GM12878 (cell line): ENCODE results near the gene SEMA4D. TPM values are rescaled to one million over a fixed set of nuclear protein-coding genes. Genes with fewer than 3 reads are reported as not detected.
A peak's percentile ranks its signal among the peaks of the same experiment; 100 is the strongest.

Experiments
- ATAC-seq: fragments of 200-7000 bp; cut with Tn5 transposase; 3 replicates; pipeline ENCODE4 v1.9.1; 2020; ENCODE audit warnings: mild to moderate bottlenecking, moderate library complexity
- BruUV-seq: library from RNA; stranded (reverse); fragments of 400-500 nt; replicated peaks from 2 replicates; lab custom pipeline; 2021; lab: Mats Ljungman, UMichigan
- CTCF ChIA-PET: fragments of 300-600 bp; sonication (Branson Sonifier 250); formaldehyde crosslinking; extraction: SDS; loops from one replicate; lab custom pipeline; 2021; ENCODE audit warnings: inconsistent platforms; lab: Yijun Ruan, JAX
- POLR2A ChIA-PET: fragments of 350-600 bp; formaldehyde crosslinking; extraction: SDS; loops from one replicate; lab custom pipeline; 2021; ENCODE audit warnings: inconsistent platforms; lab: Charles Lee
- RAD21 ChIA-PET: fragments of 300-600 bp; sonication (Branson Sonifier 250); formaldehyde crosslinking; loops from one replicate; lab custom pipeline; 2023; ENCODE audit warnings: antibody characterized with exemption; ENCODE audit not compliant: unreplicated experiment; lab: Charles Lee
- SMC1A ChIA-PET: fragments of 300-600 bp; sonication (Branson Sonifier 250); formaldehyde crosslinking; loops from one replicate; lab custom pipeline; 2023; ENCODE audit not compliant: unreplicated experiment, uncharacterized antibody; lab: Charles Lee
- DNase-seq: peaks from one replicate; pipeline ENCODE4 v3.0.0-alpha.2; 2011; ENCODE audit warnings: low read depth, low spot score
- FAIRE-seq: peaks from 3 replicates; lab custom pipeline; 2011; peaks lifted over from hg19 to GRCh38; lab: Jason Lieb, UNC
- H2AFZ ChIP-seq: 2 replicates; pipeline ENCODE4 v1.6.0; 2011; ENCODE audit warnings: low read depth, low read length, control low read depth; ENCODE audit not compliant: control insufficient read depth
- H3K27ac ChIP-seq: 2 replicates; pipeline ENCODE4 v1.5.1; 2011; ENCODE audit warnings: control low read depth; ENCODE audit not compliant: control insufficient read depth, insufficient read depth
- H3K27me3 ChIP-seq, 2 experiments: replicated peaks in 1 of 2; 2 replicates each; pipeline versions ENCODE4 v1.6.0 to v1.6.1; 2011; ENCODE audit warnings: low read length in 1 of 2; ENCODE audit not compliant: control insufficient read depth in 2 of 2, insufficient read depth in 2 of 2
- H3K36me3 ChIP-seq, 2 experiments: 2 replicates each; pipeline ENCODE4 v1.5.1; 2011; ENCODE audit warnings: low read length in 1 of 2; ENCODE audit not compliant: control insufficient read depth in 2 of 2, insufficient read depth in 2 of 2
- H3K4me1 ChIP-seq: 2 replicates; pipeline ENCODE4 v1.6.1; 2011; ENCODE audit warnings: mild to moderate bottlenecking, low read length, moderate library complexity, mixed read lengths; ENCODE audit not compliant: control insufficient read depth, insufficient read depth
- H3K4me2 ChIP-seq: 2 replicates; pipeline ENCODE4 v1.6.0; 2011; ENCODE audit warnings: control low read depth; ENCODE audit not compliant: control insufficient read depth, insufficient read depth
- H3K4me3 ChIP-seq: fragments of 200-600 bp; sonication (generic); 2 replicates; pipeline ENCODE4 v1.5.1; 2016
- H3K79me2 ChIP-seq: 2 replicates; pipeline ENCODE4 v1.6.0; 2011; ENCODE audit warnings: low read length; ENCODE audit not compliant: control insufficient read depth, insufficient read depth
- H3K9ac ChIP-seq: 2 replicates; pipeline ENCODE4 v1.8.0; 2011; ENCODE audit warnings: low read length, control low read depth, mixed read lengths; ENCODE audit not compliant: control insufficient read depth, insufficient read depth
- H3K9me3 ChIP-seq: replicated peaks from 3 replicates; pipeline ENCODE4 v1.5.1; 2011; ENCODE audit warnings: mild to moderate bottlenecking, low read length; ENCODE audit not compliant: control insufficient read depth, insufficient read depth
- H4K20me1 ChIP-seq: 2 replicates; pipeline ENCODE4 v1.6.0; 2011; ENCODE audit not compliant: control insufficient read depth, insufficient read depth
- ATF7 ChIP-seq: fragments of 450-650 bp; IDR thresholded peaks from 2 replicates; pipeline ENCODE4 v1.6.1; 2016; ENCODE audit warnings: low read depth, mild to moderate bottlenecking
- CBFB ChIP-seq: IDR thresholded peaks from 2 replicates; pipeline ENCODE4 v1.6.1; 2016; ENCODE audit warnings: antibody characterized with exemption, low read depth
- CHD2 ChIP-seq: IDR thresholded peaks from 2 replicates; pipeline ENCODE4 v1.6.1; 2011; ENCODE audit warnings: low read depth, low read length, improper control_type of control experiment, borderline replicate concordance
- E2F8 ChIP-seq: fragments of 450-650 bp; IDR thresholded peaks from 2 replicates; pipeline ENCODE4 v1.6.1; 2018; ENCODE audit warnings: mild to moderate bottlenecking, low read depth, moderate library complexity; ENCODE audit not compliant: partially characterized antibody
- ETV6 ChIP-seq, 2 experiments: fragments of 450-650 bp in 1 of 2; IDR thresholded peaks in 1 of 2; conservative IDR thresholded peaks in 1 of 2; 2 replicates each; pipeline ENCODE4 v1.6.1; 2014; ENCODE audit warnings: antibody characterized with exemption in 1 of 2, borderline replicate concordance in 1 of 2, low read depth in 1 of 2, mild to moderate bottlenecking in 1 of 2, moderate library complexity in 1 of 2
- FOXK2 ChIP-seq: fragments of 450-650 bp; IDR thresholded peaks from 2 replicates; pipeline ENCODE4 v1.6.1; 2017; ENCODE audit warnings: mild to moderate bottlenecking, moderate library complexity
- HCFC1 ChIP-seq: fragments of 150-350 bp; IDR thresholded peaks from 2 replicates; pipeline ENCODE4 v1.6.1; 2014; ENCODE audit warnings: low read length
- HDAC2 ChIP-seq: fragments of 200-600 bp; sonication (generic); IDR thresholded peaks from 2 replicates; pipeline ENCODE4 v1.6.1; 2017
- IKZF2 ChIP-seq, 2 experiments: fragments of 450-650 bp; IDR thresholded peaks; 2 replicates each; pipeline ENCODE4 v1.6.1; 2017; ENCODE audit warnings: mild to moderate bottlenecking in 2 of 2, moderate library complexity in 2 of 2
- IRF4 ChIP-seq: IDR thresholded peaks from 2 replicates; pipeline ENCODE4 v1.6.1; 2011; ENCODE audit warnings: low read depth, low read length
- MTA3 ChIP-seq: IDR thresholded peaks from 2 replicates; pipeline ENCODE4 v1.6.1; 2012; ENCODE audit warnings: low read length, inconsistent platforms, borderline replicate concordance
- NFYA ChIP-seq: IDR thresholded peaks from 2 replicates; pipeline ENCODE4 v1.6.1; 2011; ENCODE audit warnings: low read depth, mild to moderate bottlenecking, low read length, improper control_type of control experiment, borderline replicate concordance
- PAX5 ChIP-seq: IDR thresholded peaks from 2 replicates; pipeline ENCODE4 v1.6.1; 2011; ENCODE audit warnings: low read depth, low read length, borderline replicate concordance
- PML ChIP-seq: IDR thresholded peaks from 2 replicates; pipeline ENCODE4 v1.6.1; 2012; ENCODE audit warnings: low read length, inconsistent platforms
- POLR2A ChIP-seq: IDR thresholded peaks from 2 replicates; pipeline ENCODE4 v1.6.1; 2011; ENCODE audit warnings: low read depth, mild to moderate bottlenecking, low read length
- RAD21 ChIP-seq: IDR thresholded peaks from 2 replicates; pipeline ENCODE4 v1.6.1; 2011; ENCODE audit warnings: mild to moderate bottlenecking, low read depth, low read length, moderate library complexity; ENCODE audit not compliant: insufficient read depth
- RCOR1 ChIP-seq: conservative IDR thresholded peaks from 2 replicates; pipeline ENCODE4 v1.6.1; 2012; ENCODE audit warnings: low read depth, low read length, improper control_type of control experiment
- SIX5 ChIP-seq: IDR thresholded peaks from 2 replicates; pipeline ENCODE4 v1.6.1; 2011; ENCODE audit warnings: mild to moderate bottlenecking, low read depth, low read length, moderate library complexity; ENCODE audit not compliant: severe bottlenecking
- SKIL ChIP-seq: fragments of 450-650 bp; IDR thresholded peaks from 2 replicates; pipeline ENCODE4 v1.6.1; 2017; ENCODE audit warnings: mild to moderate bottlenecking, low read depth, inconsistent platforms; ENCODE audit not compliant: poor library complexity, severe bottlenecking
- SREBF2 ChIP-seq: IDR thresholded peaks from 2 replicates; pipeline ENCODE4 v1.6.1; 2012; ENCODE audit warnings: mild to moderate bottlenecking, low read length
- ZNF207 ChIP-seq: fragments of 450-650 bp; IDR thresholded peaks from 2 replicates; pipeline ENCODE4 v1.6.1; 2014; ENCODE audit warnings: antibody characterized with exemption, mild to moderate bottlenecking, borderline replicate concordance
- ZNF217 ChIP-seq: fragments of 450-650 bp; IDR thresholded peaks from 2 replicates; pipeline ENCODE4 v1.6.1; 2017; ENCODE audit warnings: antibody characterized with exemption, mild to moderate bottlenecking
- ZNF274 ChIP-seq: IDR thresholded peaks from one replicate; pipeline ENCODE4 v1.8.0; 2011; ENCODE audit not compliant: insufficient read length, insufficient read depth
- WGBS: methylation state at CpG from one replicate; pipeline ENCODE4 v1.1.6; 2016; ENCODE audit warnings: low lambda C conversion rate; ENCODE audit not compliant: insufficient replicate concordance, insufficient coverage; ENCODE audit errors: missing lambda C conversion rate; 5-methylcytosine and 5-hydroxymethylcytosine counted together
- in situ Hi-C: fragments of 300-500 bp; cut with MboI; formaldehyde crosslinking; loops from 9 replicates; pipeline ENCODE4 v1.14.3; 2018; ENCODE audit warnings: mixed read lengths
- intact Hi-C: fragments of 100-400 bp; cut with micrococcal nuclease; formaldehyde crosslinking; loops from one replicate; pipeline ENCODE4 v1.14.2; 2022; ENCODE audit not compliant: unreplicated experiment
- polyA plus RNA-seq, 11 experiments: library from polyadenylated mRNA; depleted of rRNA in 4 of 11; unstranded in 6 of 11; stranded (reverse) in 5 of 11; fragments of >200 nt; fragmentation: Nextera tagmentation in 4 of 11; fragmentation: Illumina TruSeq in 1 of 11; extraction: Ambion mirVana in 4 of 11; extraction: Trizol in 1 of 11; gene quantifications; 1 replicate in 1 of 11; 2 replicates in 10 of 11; pipeline versions ENCODE4 v1.2.1 to v1.2.3, GENCODE V29; 2011 to 2016; ENCODE audit warnings: inconsistent platforms in 2 of 11, missing spikeins in 2 of 11, low read depth in 1 of 11
- total RNA-seq, 4 experiments: library from RNA; depleted of rRNA in 3 of 4; stranded (reverse); fragments of >200 nt in 3 of 4; fragmentation: Illumina TruSeq in 1 of 4; extraction: Trizol in 1 of 4; gene quantifications; 2 replicates each; pipeline versions ENCODE4 v1.2.1 to v1.2.3, GENCODE V29; 2013 to 2021

SEMA4D gene
- total and polyA plus RNA-seq, 10 of the 15 experiments (the other 5 are each of a cell fraction or from before 2014, with no cell fraction given), result 15.1 to 136 (median 39.6) TPM

- TF ChIP-seq POLR2A (0 out of 2 replicates have a peak, but pooled peaks have one; percentile 6), SKIL (no peak), NFYA (no peak), ATF7 (no peak), SREBF2 (no peak), ZNF207 (no peak), ETV6 (conservative IDR thresholded peaks at IDR 0.05 in 1 of 2, IDR thresholded peaks at IDR 0.05 in 1 of 2; ENCODE audit: borderline replicate concordance in 1 of 2, low read depth in 1 of 2) (no peak), ZNF217 (no peak), IKZF2 (IDR thresholded peaks at IDR 0.05) (no peak), ZNF274 (no peak), MTA3 (no peak), CBFB (no peak)
These were observed 20.5 kb downstream of the SEMA4D start (continued) for GRCh38 chr9:89477384-89477783.

GRCh38 chr9:89476546-89476945, 21.4 kb downstream of the SEMA4D start:
- ChIA-PET CTCF (interaction anchor here (1.0 kb wide), 1 partner anchor 72 kb away, joined by 4 read pairs; no protein-coding TSS in a partner anchor), SMC1A (interaction anchor here (1.6 kb wide), 1 partner anchor 10 kb away, joined by 5 read pairs; no protein-coding TSS in a partner anchor), POLR2A (no interaction called here), RAD21 (no interaction called here)
- FAIRE-seq, result no peak
- no TSS peak for BruUV-seq
- WGBS, result 78% methylated on average over 7 of the region's 7 CpGs
- H2AFZ ChIP-seq, result no peak overlapping the region
- in situ Hi-C loops (no loop called here), intact Hi-C loops (no loop called here)
- no peaks in the 10 kb centered on the region for H4K20me1 ChIP-seq
- no peak for ATAC-seq
- no peak for DNase-seq
- H3K36me3 ChIP-seq, result peaks cover 21 to 33% of the 10 kb centered on the region in 2 experiments; a peak in 3 of 4 replicates
- no peaks in the 10 kb centered on the region; the same call in 2 of the 3 replicates for H3K9me3 ChIP-seq
- no peak overlapping the region for H3K9ac ChIP-seq
- H3K4me3 ChIP-seq, result no peak overlapping the region
- no peak overlapping the region for H3K27ac ChIP-seq
- H3K4me1 ChIP-seq, result peaks cover 29% of the 10 kb centered on the region
- H3K4me2 ChIP-seq, result no peak overlapping the region
- H3K79me2 ChIP-seq, result peaks cover 68% of the 10 kb centered on the region
- H3K27me3 ChIP-seq, result no peaks in the 10 kb centered on the region
- TF ChIP-seq POLR2A (no peak), SIX5 (no peak), CHD2 (no peak), E2F8 (no peak), PML (no peak), PAX5 (no peak), RCOR1 (no peak), NFYA (no peak), FOXK2 (no peak), HDAC2 (no peak), HCFC1 (no peak), RAD21 (no peak), IRF4 (no peak)
